Stimulated activated naive CD8-positive, alpha-beta T cell treated with anti-CD3 and anti-CD28 coated beads, Interleukin-15, Interleukin-2, amounts not matched to agents 100 U/mL and 50 U/mL, for 24 hours (primary cell): Measurements from ENCODE around the gene FADS6.
"Not testable (repeated sequence)": the region's sequence is repeated elsewhere in the genome, so short reads cannot be mapped to it uniquely, and the experiment has no call there.

Experiments used
- ATAC-seq: fragments of 150-1000 bp; cut with Tn5 transposase; one replicate; pipeline ENCODE4 v1.10.0; 2021
- DNase-seq: peaks from one replicate; pipeline ENCODE4 v3.0.0; 2021

FADS6 gene

DNA sequence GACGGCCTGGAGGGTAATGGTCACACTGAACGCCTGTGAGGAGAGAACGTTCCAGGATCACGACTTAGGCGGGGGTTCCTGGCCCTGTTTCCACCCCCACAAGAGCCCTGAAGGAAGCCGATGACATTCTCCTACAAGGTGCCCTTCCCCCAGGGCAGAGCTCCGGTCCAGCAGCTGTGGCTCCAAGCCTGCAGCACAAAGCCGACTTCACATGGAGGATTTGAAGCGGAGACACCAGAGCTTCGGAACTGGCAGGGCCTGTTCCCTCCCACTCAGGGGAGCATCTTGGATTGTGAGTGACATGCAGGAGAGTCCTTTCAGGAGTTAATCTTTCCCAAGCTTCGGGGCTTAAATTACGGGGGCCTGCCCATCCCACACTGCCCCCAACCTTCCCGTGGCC, 5.0 kb downstream of the FADS6 start:
- DNase-seq (no peak), ATAC-seq (no peak)

- DNase-seq = no peak
- ATAC-seq = no peak
These were observed 10.1 kb downstream of the FADS6 start for GRCh38 chr17:74883241-74883745.

- no peak for DNase-seq
- no peak for ATAC-seq
These were observed 10.8 kb downstream of the FADS6 start for GRCh38 chr17:74882517-74883240.

- DNase-seq = no peak
- ATAC-seq = no peak
These were observed 12.4 kb downstream of the FADS6 start for GRCh38 chr17:74881073-74881472.

- ATAC-seq (no peak), DNase-seq (no peak)
These were observed 14.1 kb downstream of the FADS6 start for GRCh38 chr17:74879308-74879707.

- ATAC-seq (no peak), DNase-seq (no peak)
These were observed 14.8 kb downstream of the FADS6 start for GRCh38 chr17:74878658-74879057.

DNA sequence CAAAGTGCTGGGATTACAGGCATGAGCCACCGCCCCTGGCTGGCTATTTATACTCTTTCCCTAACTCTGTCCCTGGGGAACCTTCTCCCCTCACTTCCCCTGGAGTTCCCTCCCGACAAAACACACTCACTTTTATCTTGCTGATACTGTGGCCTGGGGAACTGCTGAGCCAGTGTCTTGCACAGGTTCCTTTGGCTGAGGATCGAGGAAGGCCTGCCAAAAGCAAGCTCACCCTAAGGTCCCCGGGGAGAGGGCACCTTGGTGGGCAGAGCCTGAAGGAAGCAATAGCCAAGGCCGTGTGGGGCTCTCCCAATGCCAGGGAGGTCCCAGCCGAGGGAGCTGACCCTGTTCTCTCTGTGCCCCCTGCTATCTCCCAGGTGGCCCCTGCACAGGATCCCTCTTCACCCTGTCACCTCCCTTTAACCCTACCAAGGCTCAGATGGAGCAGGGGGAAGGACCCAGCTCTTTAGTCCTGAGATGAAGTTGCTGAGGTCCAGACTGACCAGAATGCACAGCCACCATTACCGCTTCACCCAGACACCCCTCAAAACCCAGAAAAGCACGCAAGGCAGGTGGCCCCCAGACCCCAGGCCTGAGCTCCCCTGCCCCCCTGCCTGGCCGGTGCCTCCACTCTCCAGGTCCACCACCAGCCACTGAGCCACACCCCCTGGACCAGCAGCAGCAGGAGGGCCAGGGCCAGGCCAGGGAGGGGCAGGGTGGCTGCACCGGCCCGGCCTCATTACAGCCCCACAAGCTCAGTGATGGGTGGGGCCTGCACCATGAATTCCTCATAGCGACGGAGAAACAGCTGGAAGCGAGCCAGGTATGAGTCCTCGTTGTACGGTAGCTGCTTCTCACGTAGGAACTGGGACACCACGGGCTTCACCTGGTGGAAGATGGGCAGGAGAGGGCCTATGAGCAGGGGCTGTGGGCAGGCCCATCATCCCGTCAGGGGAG, 15.6 kb downstream of the FADS6 start:
- ATAC-seq = no peak
- DNase-seq = no peak

GRCh38 chr17:74875977-74876593, 17.3 kb downstream of the FADS6 start:
- ATAC-seq (no peak), DNase-seq (no peak)

GRCh38 chr17:74875155-74875976, 18.1 kb downstream of the FADS6 start:
- ATAC-seq = no peak

GRCh38 chr17:74874615-74875037, 18.8 kb downstream of the FADS6 start:
- ATAC-seq = no peak
- DNase-seq = no peak

More at GRCh38 chr17:74875155-74875976, 18.1 kb downstream of the FADS6 start:
- DNase-seq = no peak

DNA sequence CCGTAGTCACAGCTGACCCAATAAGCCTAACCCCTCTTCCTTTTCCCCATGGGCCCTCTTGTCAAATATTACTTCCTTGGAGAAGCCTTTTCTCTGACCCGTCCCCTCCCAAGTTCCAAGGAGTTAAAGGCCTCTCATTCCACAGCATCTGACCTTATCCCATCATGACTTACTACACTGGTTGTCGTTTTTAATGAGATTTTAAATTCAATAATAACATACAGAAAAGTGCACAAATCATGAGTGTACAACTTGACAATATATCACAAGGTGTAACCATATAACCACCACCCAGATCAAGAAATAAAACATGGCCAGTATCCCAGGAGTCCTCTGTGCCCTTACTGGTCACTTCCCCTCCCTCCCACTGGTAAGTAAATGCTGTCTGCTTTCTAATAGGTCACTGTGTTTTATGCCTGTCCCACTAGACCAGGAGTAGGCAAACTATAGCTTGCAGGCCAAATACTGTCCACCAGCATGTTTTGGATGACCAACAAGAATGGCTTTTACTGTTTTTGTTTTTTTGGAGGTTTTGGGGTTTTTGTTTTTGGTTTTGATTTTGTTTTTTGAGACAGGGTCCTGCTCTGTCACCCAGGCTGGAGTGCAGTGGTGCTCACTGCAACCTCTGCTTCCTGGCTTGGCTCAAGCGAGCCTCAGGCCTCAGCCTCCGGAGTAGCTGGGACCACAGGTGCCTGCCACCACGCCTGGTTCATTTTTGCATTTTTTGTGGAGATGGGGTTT, 19.4 kb downstream of the FADS6 start:
- ATAC-seq (no peak), DNase-seq (no peak)

DNA sequence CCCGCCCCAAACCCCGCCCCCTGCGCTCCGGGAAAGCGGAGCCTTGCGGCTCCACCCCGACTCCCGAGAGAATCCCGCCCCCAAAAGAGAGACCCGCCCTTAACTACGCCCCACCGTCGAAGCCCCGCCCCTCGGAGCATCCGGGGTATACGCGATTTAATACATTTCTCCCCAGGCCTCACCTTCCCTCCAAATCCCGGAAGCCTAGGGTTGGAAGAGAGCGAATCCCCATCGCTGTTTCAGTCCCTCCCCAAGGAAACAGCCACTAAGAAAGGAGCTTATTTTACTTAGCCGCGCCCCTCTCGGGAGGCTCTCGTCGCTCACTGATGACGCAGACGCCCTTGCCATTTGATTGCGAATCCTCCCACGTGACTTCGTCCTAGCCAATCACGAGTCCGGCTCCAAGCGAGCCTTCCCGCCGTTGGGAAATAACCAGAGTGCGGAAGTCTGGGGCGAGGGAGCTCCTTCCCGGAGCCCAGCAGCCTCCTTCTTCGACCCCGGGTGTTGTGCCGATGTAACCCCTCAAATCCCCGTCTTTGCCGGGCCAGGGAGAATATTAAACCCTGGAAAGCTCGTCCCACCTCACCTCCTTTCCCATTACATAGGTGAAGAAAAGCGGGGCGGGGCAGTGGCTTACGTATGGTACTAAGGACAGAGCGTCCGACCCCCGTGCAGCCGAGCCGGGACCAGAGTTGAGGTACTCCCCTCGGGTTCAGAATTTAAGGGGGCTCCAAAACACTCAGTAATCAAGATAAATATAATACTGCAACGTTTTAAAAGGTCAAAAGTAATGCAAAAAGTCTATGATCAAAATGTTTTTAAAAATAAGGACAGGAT, 20.2 kb downstream of the FADS6 start:
- DNase-seq = peak; percentile 99
- peak; percentile 95 for ATAC-seq

GRCh38 chr17:74872313-74873036, 21.0 kb downstream of the FADS6 start, which contains the start of gene FDXR:
Gene FDXR, minus strand, starts transcription at chr17:74872994. Its CDS starts 50 bp downstream, at chr17:74872944.
- DNase-seq (no peak), ATAC-seq (peak; percentile 7)

DNA sequence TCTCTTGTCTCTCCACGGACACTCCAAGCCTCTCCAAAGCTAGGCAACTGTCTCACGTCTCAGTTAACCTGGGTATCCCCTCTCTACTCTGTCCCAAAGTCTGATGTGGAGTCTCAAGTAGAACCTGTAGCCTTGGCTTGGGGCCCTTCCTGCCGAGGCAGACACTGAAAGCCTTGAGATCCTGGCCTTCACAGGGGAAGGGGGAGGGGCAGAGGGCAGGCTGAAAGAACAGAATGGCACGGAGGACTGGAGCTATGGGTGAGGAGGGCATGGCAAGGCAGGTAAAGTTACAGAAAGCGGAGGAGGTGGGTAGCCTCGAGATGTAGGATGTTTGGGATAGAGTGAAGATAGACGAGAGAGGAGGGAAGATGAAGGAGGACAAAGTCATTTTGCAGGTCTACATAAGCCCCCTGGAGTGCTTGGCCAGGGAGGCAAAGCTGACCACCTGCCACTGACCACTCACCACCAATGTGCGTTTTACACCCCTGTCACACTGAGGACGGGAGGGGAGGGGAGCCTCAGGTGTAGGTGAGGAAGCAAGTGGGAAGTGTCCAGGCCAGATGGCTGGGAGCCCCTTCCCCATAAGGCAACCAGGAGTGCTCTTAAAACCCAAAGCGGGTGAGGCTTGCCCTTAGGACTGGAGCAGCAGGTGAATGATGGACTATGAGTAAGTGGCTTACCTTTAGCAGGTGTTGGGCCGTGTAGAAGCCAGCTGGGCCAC, 21.9 kb downstream of the FADS6 start:
- no peak for ATAC-seq
- DNase-seq = no peak

GRCh38 chr17:74870512-74870911, 22.9 kb downstream of the FADS6 start:
- DNase-seq (no peak), ATAC-seq (no peak)

DNA sequence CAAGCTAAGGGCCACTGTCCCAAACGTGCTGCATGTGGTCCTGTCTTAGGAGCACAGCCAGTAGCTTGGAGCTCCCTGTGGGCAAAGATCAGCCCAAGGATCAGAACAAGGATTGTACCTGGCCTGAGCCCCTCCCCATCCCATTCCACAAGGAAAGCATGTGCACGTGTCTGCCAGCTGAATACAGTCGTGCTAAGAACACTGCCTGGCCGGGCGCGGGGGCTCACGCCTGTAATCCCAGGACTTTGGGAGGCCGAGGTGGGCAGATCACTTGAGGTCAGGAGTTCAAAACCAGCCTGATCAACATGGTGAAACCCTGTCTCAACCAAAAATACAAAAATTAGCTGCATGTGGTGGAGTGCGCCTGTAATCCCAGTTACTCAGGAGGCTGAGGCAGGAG, 23.4 kb downstream of the FADS6 start:
- not testable (repeated sequence) for DNase-seq, ATAC-seq

DNA sequence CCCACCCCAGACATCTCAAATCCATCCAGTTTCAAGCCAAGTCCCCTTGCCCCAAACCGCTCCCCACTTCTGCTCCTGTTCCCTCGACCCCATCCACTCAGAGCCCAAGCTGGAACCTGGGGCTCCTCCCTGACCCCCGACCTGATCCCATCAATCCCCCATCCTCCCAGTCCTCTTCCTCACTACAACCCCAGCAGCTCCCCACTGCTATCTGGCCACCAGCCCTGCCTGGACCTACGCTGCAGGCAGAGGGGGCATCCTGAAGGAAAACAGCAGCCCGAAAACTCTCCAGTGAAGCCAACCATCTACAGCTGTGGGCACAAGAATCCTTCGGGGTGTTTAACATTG, 24.6 kb downstream of the FADS6 start:
- DNase-seq = no peak
- no peak for ATAC-seq

- ATAC-seq (no peak), DNase-seq (no peak)
These were observed 25.1 kb downstream of the FADS6 start for GRCh38 chr17:74868251-74868907.
